COLO829 (cell line): Measurements from ENCODE around the gene ACAP1.
"Not testable (repeated sequence)": the region's sequence is repeated elsewhere in the genome, so short reads cannot be mapped to it uniquely, and the experiment has no call there.

ENCODE experiments used
- DNase-seq: peaks from one replicate; pipeline ENCODE4 v3.0.0; 2012; ENCODE audit warnings: low spot score

Gene ACAP1

GRCh38 chr17:7354262-7354843, 18.0 kb downstream of the ACAP1 start:
- DNase-seq = no peak

- DNase-seq = no peak
These were observed 18.7 kb downstream of the ACAP1 start, which contains the start of gene TMEM95 for GRCh38 chr17:7355053-7355452. TSS of gene TMEM95 (plus strand) at chr17:7355156. CDS start at chr17:7355205, 49 bp downstream.

GRCh38 chr17:7355573-7355972, 19.2 kb downstream of the ACAP1 start:
- no peak for DNase-seq

DNA sequence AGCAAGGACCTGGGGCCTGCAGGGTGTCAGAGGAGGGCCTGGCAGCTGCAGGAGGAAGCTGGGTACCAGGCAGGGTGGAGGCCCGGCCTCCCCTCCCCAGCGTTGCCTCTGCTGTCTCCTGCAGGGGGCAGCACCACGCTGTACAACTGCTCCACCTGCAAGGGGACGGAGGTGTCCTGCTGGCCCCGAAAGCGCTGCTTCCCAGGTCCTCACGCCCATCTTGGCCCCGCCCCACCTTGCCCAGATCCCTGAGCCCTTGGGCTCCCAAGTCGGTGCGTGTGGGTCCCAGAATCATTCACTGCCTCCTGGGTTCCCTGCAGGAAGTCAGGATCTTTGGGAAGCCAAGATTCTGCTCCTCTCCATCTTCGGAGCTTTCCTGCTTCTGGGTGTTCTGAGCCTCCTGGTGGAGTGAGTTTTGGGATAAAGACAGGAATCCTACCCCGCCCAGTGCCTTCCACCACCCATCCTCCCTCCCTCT, 19.8 kb downstream of the ACAP1 start:
- DNase-seq = peak; percentile 36

DNA sequence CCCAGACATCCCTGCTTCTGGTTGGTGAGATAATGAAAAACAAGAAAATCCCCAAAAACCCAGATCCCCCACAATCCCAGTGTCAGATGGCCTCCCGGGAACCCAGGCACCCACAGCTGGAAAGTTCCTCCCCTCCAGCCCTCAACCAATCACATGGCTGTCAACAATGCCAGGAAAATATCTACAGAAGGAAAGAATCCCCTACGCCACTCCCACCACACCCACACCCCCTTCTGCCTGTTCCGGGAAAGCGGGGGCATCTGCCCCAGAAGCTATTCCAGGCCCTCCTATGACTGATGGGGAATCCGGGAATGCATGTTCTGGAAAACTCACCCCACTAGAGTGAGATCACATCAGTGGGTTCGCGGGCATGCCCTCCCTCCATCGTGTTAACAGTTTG, 20.4 kb downstream of the ACAP1 start:
- no peak for DNase-seq

DNA sequence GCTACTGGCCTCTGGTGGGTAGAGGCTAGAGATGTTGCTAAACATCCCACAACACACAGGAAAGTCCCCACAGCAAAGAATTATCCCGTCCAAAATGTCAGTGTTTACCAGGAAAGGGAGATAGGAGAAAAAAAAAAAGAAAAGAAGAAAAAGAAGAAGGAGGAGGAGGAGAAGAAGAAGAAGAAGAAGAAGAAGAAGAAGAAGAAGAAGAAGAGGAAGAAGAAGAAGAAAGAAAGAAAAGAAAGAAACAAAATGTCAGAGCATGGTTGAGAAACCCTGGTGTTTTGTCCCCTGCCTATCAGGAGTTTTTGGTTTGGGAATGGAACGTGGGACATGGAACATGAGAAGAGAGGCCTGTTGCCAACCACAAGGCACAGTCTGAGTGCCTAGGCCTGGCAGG, 21.1 kb downstream of the ACAP1 start:
- DNase-seq = no peak

DNA sequence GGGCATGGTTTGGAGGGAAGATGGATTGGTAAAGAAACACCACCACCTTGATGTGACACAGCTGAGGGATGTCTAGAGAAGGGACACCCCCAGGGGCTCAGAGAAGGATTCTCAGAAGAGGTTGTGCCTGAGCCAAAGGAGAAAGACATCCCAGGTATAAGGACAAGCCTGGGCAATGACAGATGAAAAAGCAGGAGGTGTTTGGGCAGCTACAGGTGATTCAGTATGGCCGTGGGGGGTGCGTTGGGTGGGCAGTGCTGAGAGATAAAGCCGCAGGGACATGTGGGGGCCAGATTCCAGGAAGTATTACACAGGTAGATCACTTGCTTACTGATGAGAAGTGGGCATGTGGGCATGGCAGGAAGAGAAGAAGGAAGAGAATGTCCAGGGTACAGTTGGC, 25.6 kb downstream of the ACAP1 start:
- no peak for DNase-seq

GRCh38 chr17:7363311-7363710, 27.0 kb downstream of the ACAP1 start:
- DNase-seq = no peak

DNA sequence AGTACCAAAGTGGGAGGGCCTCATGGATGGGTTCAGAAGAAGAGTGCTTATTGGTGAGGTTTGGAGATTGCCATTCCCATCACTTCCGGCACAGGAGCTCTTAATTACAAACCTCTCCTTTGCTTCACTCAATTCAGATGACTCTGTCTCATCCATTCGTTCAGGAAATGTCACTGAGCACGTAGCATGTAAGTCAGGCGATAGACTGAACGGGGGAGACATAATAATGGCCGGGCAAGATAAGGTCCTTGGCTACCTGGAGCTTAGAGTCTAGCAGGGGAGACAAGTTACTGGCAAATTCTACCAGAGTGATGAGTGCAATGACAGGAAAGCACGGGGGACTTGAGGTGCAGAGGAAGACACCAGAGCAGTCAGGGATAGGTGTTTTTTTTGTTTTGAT, 29.6 kb downstream of the ACAP1 start:
- not testable (repeated sequence) for DNase-seq

DNA sequence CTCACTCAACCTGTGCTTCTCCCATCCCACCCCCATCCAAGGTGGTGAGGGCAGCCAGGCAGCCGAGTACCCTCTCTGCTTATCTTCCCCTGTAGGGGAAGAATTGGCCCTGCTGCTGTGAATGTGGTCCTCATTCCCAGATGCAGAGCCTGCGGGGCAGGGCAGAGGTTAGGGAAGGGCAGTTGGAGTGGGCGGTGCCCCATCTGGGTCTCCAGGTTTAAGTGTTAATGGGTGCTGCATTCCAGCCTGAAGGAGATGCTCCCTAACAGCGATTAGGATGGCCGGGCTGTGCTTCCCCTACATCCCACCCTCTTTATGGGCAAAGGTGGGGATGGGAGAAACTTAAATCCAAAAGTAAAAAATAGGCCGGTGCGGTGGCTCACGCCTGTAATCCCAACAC, 30.8 kb downstream of the ACAP1 start:
- no peak for DNase-seq

GRCh38 chr17:7367918-7368598, 31.7 kb downstream of the ACAP1 start:
- no peak for DNase-seq

DNA sequence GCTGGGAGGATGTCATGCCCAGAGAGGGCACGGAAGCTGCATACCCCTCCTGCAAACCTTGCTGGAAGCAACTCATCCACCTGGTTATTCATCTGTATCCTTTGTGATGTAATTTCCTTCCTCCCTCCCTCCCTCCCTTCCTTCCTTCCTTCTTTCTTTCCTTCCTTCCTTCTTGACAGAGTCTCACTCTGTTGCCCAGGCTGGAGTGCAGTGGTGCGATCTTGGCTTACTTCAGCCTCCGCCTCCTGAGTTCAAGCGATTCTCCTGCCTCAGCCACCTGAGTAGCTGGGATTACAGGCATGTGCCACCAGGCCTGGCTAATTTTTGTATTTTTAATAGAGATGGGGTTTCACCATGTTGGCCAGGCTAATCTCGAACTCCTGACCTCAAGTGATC, 32.3 kb downstream of the ACAP1 start:
- not testable (repeated sequence) for DNase-seq

DNA sequence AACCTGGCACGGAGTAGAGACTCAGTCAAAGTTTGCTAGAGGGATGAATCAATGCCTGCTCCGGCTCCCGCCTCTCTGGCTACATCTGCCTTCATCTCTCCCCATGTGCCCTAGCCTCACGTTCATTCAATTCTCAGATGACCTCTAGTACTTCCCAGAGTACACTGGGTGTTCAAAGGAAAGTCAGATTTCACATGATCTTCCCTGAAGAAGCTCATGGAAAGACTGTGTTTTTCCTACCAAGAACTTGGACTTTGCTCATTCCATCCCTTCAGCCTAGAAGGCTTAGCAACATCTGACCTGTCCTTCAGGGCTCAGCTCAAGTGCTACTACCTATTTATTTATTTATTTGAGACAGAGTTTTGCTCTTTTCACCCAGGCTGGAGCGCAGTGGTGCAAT, 33.5 kb downstream of the ACAP1 start:
- no peak for DNase-seq

- DNase-seq = no peak
These were observed 34.5 kb downstream of the ACAP1 start for GRCh38 chr17:7370853-7371252.

GRCh38 chr17:7374353-7374752, 38.0 kb downstream of the ACAP1 start:
- DNase-seq = no peak

- DNase-seq = no peak
These were observed 42.8 kb downstream of the ACAP1 start for GRCh38 chr17:7379134-7379533.

GRCh38 chr17:7380321-7380720, 44.0 kb downstream of the ACAP1 start:
- no peak for DNase-seq

DNA sequence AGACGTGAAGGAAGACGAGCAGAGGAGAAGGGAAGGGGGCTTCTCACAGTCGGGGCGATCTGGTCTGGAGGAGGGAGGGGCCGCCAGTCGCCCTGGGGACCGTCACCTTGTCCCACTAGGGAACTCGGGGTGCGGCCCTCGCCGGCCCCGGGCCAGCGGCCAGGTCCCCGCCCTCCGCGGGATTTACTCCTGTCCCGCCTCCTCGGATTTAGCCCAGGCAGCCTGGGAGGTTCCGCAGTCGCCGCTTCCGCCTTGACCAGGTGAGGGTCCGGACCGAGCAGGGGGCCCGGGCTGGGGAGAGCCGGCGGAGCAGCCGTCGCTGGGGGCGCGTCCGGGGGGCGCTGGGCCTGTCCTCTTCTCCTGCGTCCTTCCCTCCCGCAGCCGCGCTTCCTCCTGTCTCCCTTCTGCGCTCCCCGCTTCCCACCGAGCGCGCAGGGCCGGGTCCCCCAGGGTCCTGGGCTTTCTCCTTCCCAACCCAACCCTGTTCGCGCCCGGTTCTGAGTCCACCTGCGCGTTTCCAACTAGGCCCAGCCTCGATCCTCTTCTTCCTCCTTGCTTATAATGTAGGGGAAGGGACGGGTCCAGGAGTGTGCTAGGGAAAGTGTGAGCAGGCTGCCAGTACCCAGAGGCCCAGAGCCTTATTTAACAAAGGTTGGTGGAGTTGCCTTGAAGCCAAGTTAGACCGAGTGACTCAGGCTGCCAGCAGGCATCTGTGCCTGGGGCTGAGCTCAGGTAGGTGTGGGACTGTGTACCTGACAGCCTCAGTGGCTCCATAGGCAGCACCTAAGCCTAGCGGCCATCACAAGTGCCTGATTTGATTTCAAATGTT, 44.7 kb downstream of the ACAP1 start, which contains the start of gene TNK1:
TSS of gene TNK1 (plus strand) at position 235 of the 829 bp plus-strand sequence. CDS start 1,838 bp downstream, outside the sequence.
- DNase-seq = no peak

GRCh38 chr17:7382901-7383300, 46.6 kb downstream of the ACAP1 start:
- no peak for DNase-seq

- no peak for DNase-seq
These were observed 47.0 kb downstream of the ACAP1 start for GRCh38 chr17:7383371-7383741.

GRCh38 chr17:7383742-7384488, 47.6 kb downstream of the ACAP1 start:
- no peak for DNase-seq

- no peak for DNase-seq
These were observed 48.3 kb downstream of the ACAP1 start for GRCh38 chr17:7384489-7385081.
